Omental fat pad (tissue), 4 donors: Measurements from ENCODE around the gene CADM1. TPM values are rescaled to one million over a fixed set of nuclear protein-coding genes. Genes with fewer than 3 reads are reported as not detected.

ENCODE experiments used
- ATAC-seq: fragments of 150-250 bp; one replicate; pipeline ENCODE4 v1.9.1; 2016; ENCODE audit warnings: mild to moderate bottlenecking, moderate library complexity; ENCODE audit not compliant: low FRiP score
- DNase-seq: peaks from one replicate; pipeline ENCODE4 v3.0.0-alpha.2; 2019; ENCODE audit warnings: low spot score
- total RNA-seq, 4 donors: library from RNA; depleted of rRNA; stranded (reverse); fragments of >200 nt; gene quantifications; one replicate each; pipeline ENCODE4 v1.1.0, GENCODE V29; 2016
- TF ChIP-seq, protein P1 (sequence below), 3 donors: fragments of 450-650 bp; IDR thresholded peaks; one replicate each; pipeline ENCODE4 v1.5.1; 2016 to 2017; ENCODE audit warnings: antibody characterized with exemption in 3 of 3, mild to moderate bottlenecking in 3 of 3, moderate library complexity in 2 of 3

The CADM1 gene
- total RNA-seq, 4 donors from 2014 or later, result 5.8 to 27.9 (median 14.9) TPM

GRCh38 chr11:115197031-115197430 is 307.2 kb downstream of the CADM1 start:
- DNase-seq, result no peak
- no peak for ATAC-seq
- TF ChIP-seq, protein P1, sequence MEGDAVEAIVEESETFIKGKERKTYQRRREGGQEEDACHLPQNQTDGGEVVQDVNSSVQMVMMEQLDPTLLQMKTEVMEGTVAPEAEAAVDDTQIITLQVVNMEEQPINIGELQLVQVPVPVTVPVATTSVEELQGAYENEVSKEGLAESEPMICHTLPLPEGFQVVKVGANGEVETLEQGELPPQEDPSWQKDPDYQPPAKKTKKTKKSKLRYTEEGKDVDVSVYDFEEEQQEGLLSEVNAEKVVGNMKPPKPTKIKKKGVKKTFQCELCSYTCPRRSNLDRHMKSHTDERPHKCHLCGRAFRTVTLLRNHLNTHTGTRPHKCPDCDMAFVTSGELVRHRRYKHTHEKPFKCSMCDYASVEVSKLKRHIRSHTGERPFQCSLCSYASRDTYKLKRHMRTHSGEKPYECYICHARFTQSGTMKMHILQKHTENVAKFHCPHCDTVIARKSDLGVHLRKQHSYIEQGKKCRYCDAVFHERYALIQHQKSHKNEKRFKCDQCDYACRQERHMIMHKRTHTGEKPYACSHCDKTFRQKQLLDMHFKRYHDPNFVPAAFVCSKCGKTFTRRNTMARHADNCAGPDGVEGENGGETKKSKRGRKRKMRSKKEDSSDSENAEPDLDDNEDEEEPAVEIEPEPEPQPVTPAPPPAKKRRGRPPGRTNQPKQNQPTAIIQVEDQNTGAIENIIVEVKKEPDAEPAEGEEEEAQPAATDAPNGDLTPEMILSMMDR (IDR thresholded peaks at IDR 0.05), result no peak

DNA sequence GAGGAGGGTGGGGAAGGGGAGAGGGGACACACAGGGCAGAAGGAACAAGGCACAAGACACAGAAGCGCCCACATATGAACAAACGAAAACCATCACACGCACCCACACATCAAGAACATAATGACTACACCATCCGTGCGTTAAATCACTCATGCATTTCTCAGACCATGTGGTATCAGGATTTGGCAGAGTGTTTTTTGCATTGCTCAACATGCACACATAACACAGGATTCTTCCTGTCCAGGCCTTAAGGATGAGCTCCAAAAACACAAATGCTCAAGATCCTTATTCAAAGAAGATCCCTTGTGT is 309.5 kb downstream of the CADM1 start:
- DNase-seq, result no peak
- TF ChIP-seq, protein P1 (IDR thresholded peaks at IDR 0.05), result no peak
- no peak for ATAC-seq

- ATAC-seq (no peak), DNase-seq (no peak)
- TF ChIP-seq, protein P1 (IDR thresholded peaks at IDR 0.05), result no peak
These were observed 310.1 kb downstream of the CADM1 start for GRCh38 chr11:115193914-115194801.

DNA sequence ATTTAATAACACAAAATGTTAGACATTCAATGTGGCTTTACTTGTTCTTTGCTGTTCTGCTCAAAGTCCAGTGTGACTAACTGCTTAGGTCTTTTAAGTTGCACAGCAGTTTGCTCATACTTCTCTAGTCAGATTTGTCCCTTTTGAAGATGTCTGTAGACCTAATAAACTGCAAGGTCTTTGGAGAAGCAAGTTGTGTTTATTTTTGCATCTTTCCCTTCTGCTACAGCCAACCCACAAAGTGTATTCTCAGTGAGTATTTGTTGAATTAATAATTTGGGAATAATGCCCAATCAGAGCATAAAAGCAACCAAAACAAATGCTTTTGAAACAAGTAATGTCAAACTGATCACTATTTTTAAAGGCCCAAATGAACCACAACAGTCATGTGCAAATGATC is 312.5 kb downstream of the CADM1 start:
- DNase-seq, result no peak
- TF ChIP-seq, protein P1 (IDR thresholded peaks at IDR 0.05), result no peak

DNA sequence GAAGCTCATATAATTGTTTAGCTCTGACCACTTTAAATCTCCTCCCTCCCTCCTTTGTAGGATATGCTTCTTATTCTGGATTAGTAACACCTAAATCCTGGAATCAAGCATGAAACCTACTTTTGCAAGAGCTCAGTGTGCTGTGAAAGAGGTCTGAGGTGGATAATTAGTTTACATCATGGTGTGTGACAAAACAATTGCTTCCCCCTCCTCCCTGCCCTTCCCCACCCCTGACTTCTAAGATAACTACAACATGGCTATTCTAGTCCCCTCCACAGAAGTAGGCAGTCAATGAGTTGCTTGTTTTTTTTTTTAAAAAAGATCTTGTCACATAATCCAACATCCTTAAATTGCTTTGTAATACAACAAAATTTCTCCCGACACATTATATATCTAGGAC is 314.0 kb downstream of the CADM1 start:
- no peak for ATAC-seq
- DNase-seq, result no peak
- TF ChIP-seq, protein P1 (IDR thresholded peaks at IDR 0.05), result no peak

More for the DNA sequence above, 312.5 kb downstream of the CADM1 start:
- ATAC-seq, result no peak

GRCh38 chr11:115188898-115189278 is 315.3 kb downstream of the CADM1 start:
- no peak for ATAC-seq
- no peak for DNase-seq
- TF ChIP-seq, protein P1 (IDR thresholded peaks at IDR 0.05), result no peak
